Chondrocyte (in vitro differentiated cells): Measurements from ENCODE around the gene TMEM91. TPM values are rescaled to one million over a fixed set of nuclear protein-coding genes. Genes with fewer than 3 reads are reported as not detected.

Experiments
- DNase-seq: peaks from one replicate; pipeline ENCODE4 v3.0.0; 2021; ENCODE audit warnings: mixed read lengths, low spot score
- H3K27ac Mint-ChIP-seq: one replicate; pipeline ENCODE4 v1.8.0; 2021; ENCODE audit warnings: mild to moderate bottlenecking, moderate library complexity, mixed read lengths; ENCODE audit not compliant: unreplicated experiment
- H3K27me3 Mint-ChIP-seq: 2 replicates; pipeline ENCODE4 v1.8.0; 2021; ENCODE audit warnings: low read depth, mixed read lengths
- H3K36me3 Mint-ChIP-seq: 2 replicates; pipeline ENCODE4 v1.8.0; 2021; ENCODE audit warnings: low read depth, mixed read lengths
- H3K4me1 Mint-ChIP-seq: 2 replicates; pipeline ENCODE4 v1.8.0; 2021; ENCODE audit warnings: low read depth, mild to moderate bottlenecking, mixed read lengths
- H3K4me3 Mint-ChIP-seq: one replicate; pipeline ENCODE4 v1.8.0; 2021; ENCODE audit warnings: mild to moderate bottlenecking, moderate library complexity, mixed read lengths; ENCODE audit not compliant: unreplicated experiment
- H3K9me3 Mint-ChIP-seq: 2 replicates; pipeline ENCODE4 v1.8.0; 2021; ENCODE audit warnings: low read depth, mixed read lengths
- total RNA-seq: library from RNA; stranded (reverse); gene quantifications from 3 replicates; pipeline ENCODE4 v1.2.1, GENCODE V29; 2021
- TF ChIP-seq, protein P1 (sequence below): fragments of 200-600 bp; sonication (generic); IDR thresholded peaks from 2 replicates; pipeline ENCODE4 v1.5.0; 2021; ENCODE audit warnings: antibody characterized with exemption, mild to moderate bottlenecking, moderate library complexity

TMEM91 gene
- total RNA-seq, 1 donor from 2014 or later: 4.8 TPM

DNA sequence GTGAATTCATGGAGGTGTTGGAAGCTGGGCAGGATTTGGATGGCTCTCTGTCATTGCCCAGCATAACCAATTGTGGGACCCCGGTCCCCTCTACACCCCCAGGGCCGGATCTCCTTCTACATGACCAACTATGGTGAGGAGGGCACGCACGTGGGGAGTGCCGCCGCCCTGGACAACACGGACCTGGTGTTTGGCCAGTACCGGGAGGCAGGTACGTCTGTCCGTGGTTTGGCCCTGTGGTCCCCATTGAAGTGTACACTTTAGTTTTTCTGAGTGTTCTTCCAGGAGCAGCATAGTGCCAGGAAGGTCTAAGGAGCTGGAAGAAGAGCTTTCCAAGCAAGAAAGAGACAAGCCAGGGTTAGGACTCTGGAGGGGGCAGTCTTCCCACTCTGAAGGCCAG lies 37.6 kb downstream of the TMEM91 start:
- Mint-ChIP-seq H3K27ac (no peak overlapping the region), H3K4me3 (no peak overlapping the region), H3K4me1 (peaks cover 6% of the 10 kb centered on the region), H3K27me3 (no peaks in the 10 kb centered on the region), H3K36me3 (peaks cover 22% of the 10 kb centered on the region), H3K9me3 (no peaks in the 10 kb centered on the region)
- no peak for DNase-seq
- TF ChIP-seq, protein P1, sequence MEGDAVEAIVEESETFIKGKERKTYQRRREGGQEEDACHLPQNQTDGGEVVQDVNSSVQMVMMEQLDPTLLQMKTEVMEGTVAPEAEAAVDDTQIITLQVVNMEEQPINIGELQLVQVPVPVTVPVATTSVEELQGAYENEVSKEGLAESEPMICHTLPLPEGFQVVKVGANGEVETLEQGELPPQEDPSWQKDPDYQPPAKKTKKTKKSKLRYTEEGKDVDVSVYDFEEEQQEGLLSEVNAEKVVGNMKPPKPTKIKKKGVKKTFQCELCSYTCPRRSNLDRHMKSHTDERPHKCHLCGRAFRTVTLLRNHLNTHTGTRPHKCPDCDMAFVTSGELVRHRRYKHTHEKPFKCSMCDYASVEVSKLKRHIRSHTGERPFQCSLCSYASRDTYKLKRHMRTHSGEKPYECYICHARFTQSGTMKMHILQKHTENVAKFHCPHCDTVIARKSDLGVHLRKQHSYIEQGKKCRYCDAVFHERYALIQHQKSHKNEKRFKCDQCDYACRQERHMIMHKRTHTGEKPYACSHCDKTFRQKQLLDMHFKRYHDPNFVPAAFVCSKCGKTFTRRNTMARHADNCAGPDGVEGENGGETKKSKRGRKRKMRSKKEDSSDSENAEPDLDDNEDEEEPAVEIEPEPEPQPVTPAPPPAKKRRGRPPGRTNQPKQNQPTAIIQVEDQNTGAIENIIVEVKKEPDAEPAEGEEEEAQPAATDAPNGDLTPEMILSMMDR: no peak

- H3K4me1 Mint-ChIP-seq: peaks cover 1% of the 10 kb centered on the region
- no peak overlapping the region for H3K4me3 Mint-ChIP-seq
- H3K27me3 Mint-ChIP-seq: no peaks in the 10 kb centered on the region
- TF ChIP-seq, protein P1: no peak
- no peak overlapping the region for H3K27ac Mint-ChIP-seq
- peaks cover 26% of the 10 kb centered on the region for H3K36me3 Mint-ChIP-seq
- H3K9me3 Mint-ChIP-seq: no peaks in the 10 kb centered on the region
- no peak for DNase-seq
Measured at GRCh38 chr19:41414461-41414860, 38.1 kb downstream of the TMEM91 start.

- no peak for DNase-seq
- Mint-ChIP-seq H3K4me1 (no peaks in the 10 kb centered on the region), H3K36me3 (peaks cover 26% of the 10 kb centered on the region), H3K9me3 (no peaks in the 10 kb centered on the region), H3K27ac (no peak overlapping the region), H3K27me3 (no peaks in the 10 kb centered on the region), H3K4me3 (no peak overlapping the region)
- TF ChIP-seq, protein P1: no peak
Measured at GRCh38 chr19:41415154-41415571, 38.8 kb downstream of the TMEM91 start.

GRCh38 chr19:41416194-41416674 lies 39.9 kb downstream of the TMEM91 start:
- Mint-ChIP-seq H3K9me3 (no peaks in the 10 kb centered on the region), H3K4me3 (no peak overlapping the region), H3K27me3 (no peaks in the 10 kb centered on the region), H3K27ac (no peak overlapping the region), H3K36me3 (peaks cover 29% of the 10 kb centered on the region), H3K4me1 (no peaks in the 10 kb centered on the region)
- no peak for DNase-seq
- TF ChIP-seq, protein P1: no peak

DNA sequence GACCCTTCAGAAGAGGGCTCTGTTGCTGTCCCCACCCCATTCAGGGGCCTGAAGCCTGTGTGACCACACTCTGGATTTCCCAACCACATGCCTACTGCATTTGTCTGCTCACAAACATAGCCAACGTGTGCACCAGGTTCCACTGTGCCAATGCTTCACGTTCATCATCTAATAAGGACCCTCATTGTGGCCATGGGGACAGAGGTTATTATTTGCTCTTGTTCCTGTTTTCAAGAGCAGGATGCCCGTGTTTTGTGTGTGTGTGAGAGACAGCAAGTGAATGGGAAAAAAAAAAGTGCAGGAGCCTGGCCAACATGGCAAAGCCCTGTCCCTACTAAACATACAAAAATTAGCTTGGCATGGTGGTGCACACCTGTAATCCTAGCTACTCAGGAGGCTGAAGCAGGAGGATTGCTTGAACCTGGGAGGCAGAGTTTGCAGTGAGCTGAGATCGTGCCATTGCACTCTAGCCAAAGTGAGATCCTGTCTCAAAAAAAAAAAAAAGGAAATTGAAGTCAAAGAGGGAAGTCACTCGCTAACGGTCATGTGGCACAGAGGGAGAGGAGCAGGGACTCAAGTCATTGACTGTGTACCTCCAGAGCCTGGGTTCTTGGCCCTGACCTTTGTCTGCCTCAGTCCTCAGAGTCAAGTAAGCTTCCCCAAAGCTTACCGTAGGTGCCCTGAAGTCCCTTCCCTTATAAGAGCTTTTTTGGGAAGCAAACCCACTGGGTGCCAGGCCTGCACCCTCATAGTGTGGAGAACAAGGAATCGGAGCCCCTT lies 44.0 kb downstream of the TMEM91 start:
- Mint-ChIP-seq H3K27me3 (no peaks in the 10 kb centered on the region), H3K27ac (no peak overlapping the region), H3K36me3 (peaks cover 31% of the 10 kb centered on the region)

More for the DNA sequence above, 44.0 kb downstream of the TMEM91 start:
- no peak overlapping the region for H3K4me3 Mint-ChIP-seq
- no peaks in the 10 kb centered on the region for H3K9me3 Mint-ChIP-seq
- DNase-seq: no peak
- TF ChIP-seq, protein P1: no peak
- no peaks in the 10 kb centered on the region for H3K4me1 Mint-ChIP-seq
